ENCODE results near the gene DAB2IP.

GRCh38 chr9:121645003-121645402, 6.4 kb upstream of the DAB2IP start:
- TF ChIP-seq CTCF (IDR thresholded peaks at IDR 0.05) (no peak), JUN (CRISPR knock-in tag; IDR thresholded peaks at IDR 0.05) (no peak), E2F4 (CRISPR knock-in tag; IDR thresholded peaks at IDR 0.05; ENCODE audit: borderline replicate concordance, low read depth) (no peak), ZNF121 (CRISPR knock-in tag; IDR thresholded peaks at IDR 0.05) (no peak), ATF2 (CRISPR knock-in tag; IDR thresholded peaks at IDR 0.05; ENCODE audit: borderline replicate concordance, low read depth) (no peak), NR1H2 (CRISPR knock-in tag; IDR thresholded peaks at IDR 0.05) (no peak), CREM (CRISPR knock-in tag; IDR thresholded peaks at IDR 0.05) (no peak), PREB (CRISPR knock-in tag; IDR thresholded peaks at IDR 0.05; ENCODE audit: borderline replicate concordance) (no peak)
